22Rv1 (cell line): ENCODE measurements around the gene RNLS.
"Not testable (repeated sequence)": the region's sequence is repeated elsewhere in the genome, so short reads cannot be mapped to it uniquely, and the experiment has no call there.

ENCODE experiments used
- H3K27ac ChIP-seq: fragments of 450-650 bp; 2 replicates; pipeline ENCODE4 v1.5.1; 2017
- CTCF ChIP-seq: fragments of 450-650 bp; IDR thresholded peaks from 2 replicates; pipeline ENCODE4 v1.5.1; 2017; ENCODE audit warnings: mild to moderate bottlenecking
- ZFX ChIP-seq: fragments of 450-650 bp; IDR thresholded peaks from 2 replicates; pipeline ENCODE4 v1.6.1; 2017; ENCODE audit warnings: antibody characterized with exemption, borderline replicate concordance

The RNLS gene

GRCh38 chr10:88493691-88494483, 89.2 kb downstream of the RNLS start:
- H3K27ac ChIP-seq = no peak overlapping the region
- TF ChIP-seq ZFX = no peak
- TF ChIP-seq CTCF = no peak

GRCh38 chr10:88491314-88491713, 91.8 kb downstream of the RNLS start:
- no peak for TF ChIP-seq ZFX
- no peak for TF ChIP-seq CTCF
- H3K27ac ChIP-seq = no peak overlapping the region

- TF ChIP-seq CTCF (no peak), ZFX (no peak)
- peak overlapping the region; percentile 81; the same call in 1 of the 2 replicates for H3K27ac ChIP-seq
Measured at GRCh38 chr10:88490231-88490980, 92.7 kb downstream of the RNLS start.

GRCh38 chr10:88489107-88489506, 94.0 kb downstream of the RNLS start:
- no peak for TF ChIP-seq ZFX
- no peak for TF ChIP-seq CTCF
- peak overlapping the region; percentile 81 for H3K27ac ChIP-seq

GRCh38 chr10:88486816-88487215, 96.3 kb downstream of the RNLS start:
- not testable (repeated sequence) for H3K27ac ChIP-seq

GRCh38 chr10:88482220-88482619, 100.9 kb downstream of the RNLS start:
- no peak overlapping the region for H3K27ac ChIP-seq
- TF ChIP-seq CTCF (no peak), ZFX (no peak)

- H3K27ac ChIP-seq = no peak overlapping the region
- no peak for TF ChIP-seq ZFX
- TF ChIP-seq CTCF = no peak
Measured at GRCh38 chr10:88478256-88478655, 104.9 kb downstream of the RNLS start.
